Peyer's patch (tissue), 4 donors: Measurements from ENCODE around the gene NFYC.

Experiments
- CTCF ChIP-seq, 6 experiments: fragments of 450-650 bp in 4 of 6; fragments of 200-600 bp in 2 of 6; sonication (generic) in 1 of 6; IDR thresholded peaks; one replicate each; pipeline ENCODE4 v1.5.1; 2017 to 2019; ENCODE audit warnings: antibody characterized with exemption in 6 of 6, mild to moderate bottlenecking in 3 of 6, moderate library complexity in 1 of 6
- POLR2A ChIP-seq, 2 donors: fragments of 450-650 bp; IDR thresholded peaks; one replicate each; pipeline ENCODE4 v1.5.1; 2017; ENCODE audit warnings: antibody characterized with exemption in 2 of 2, mild to moderate bottlenecking in 2 of 2, moderate library complexity in 2 of 2

GRCh38 chr1:40657046-40657445, 34.5 kb upstream of the NFYC start:
- TF ChIP-seq POLR2A (IDR thresholded peaks at IDR 0.05) (no peak), CTCF (IDR thresholded peaks at IDR 0.05) (no peak)
